GM23338 (cell line): Measurements from ENCODE around the gene COL15A1.

Experiments
- EZH2 ChIP-seq: fragments of 200-600 bp; sonication (generic); IDR thresholded peaks from one replicate; pipeline ENCODE4 v1.8.0; 2017; ENCODE audit warnings: antibody characterized with exemption, mild to moderate bottlenecking, low read depth; ENCODE audit not compliant: unreplicated experiment
- EZH2phosphoT487 ChIP-seq: fragments of 200-600 bp; sonication (generic); IDR thresholded peaks from one replicate; pipeline ENCODE4 v1.8.1; 2018; ENCODE audit warnings: antibody characterized with exemption; ENCODE audit not compliant: unreplicated experiment
- TF ChIP-seq, protein P1 (sequence below), 2 experiments: fragments of 200-600 bp in 1 of 2; sonication (generic) in 1 of 2; conservative IDR thresholded peaks; 2 replicates each; pipeline versions ENCODE4 v1.5.1 to v1.6.1; 2016 to 2017; ENCODE audit warnings: antibody characterized with exemption in 2 of 2, low read depth in 2 of 2, mild to moderate bottlenecking in 2 of 2, moderate library complexity in 1 of 2
- TF ChIP-seq, protein P2 (sequence below): IDR thresholded peaks from one replicate; pipeline ENCODE4 v1.6.1; 2018; ENCODE audit warnings: antibody characterized with exemption; ENCODE audit not compliant: unreplicated experiment

DNA sequence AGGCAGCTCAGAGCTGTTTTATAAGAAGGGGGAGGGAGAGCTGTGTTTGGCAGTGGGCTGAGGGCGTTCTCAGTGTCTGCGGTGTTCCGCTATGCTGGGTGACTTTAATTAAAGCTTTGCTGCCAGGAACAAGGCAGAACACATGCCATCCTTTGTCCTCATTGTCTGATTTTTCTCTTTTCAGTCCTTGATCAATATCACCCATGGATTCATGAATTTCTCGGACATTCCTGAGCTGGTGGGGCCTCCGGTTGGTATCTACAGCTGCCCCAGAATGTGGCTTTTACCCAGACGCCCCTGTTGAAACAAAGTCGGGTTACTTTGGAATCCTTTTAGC is 94.7 kb downstream of the COL15A1 start:
- no peak for TF ChIP-seq EZH2phosphoT487
- TF ChIP-seq, protein P1, sequence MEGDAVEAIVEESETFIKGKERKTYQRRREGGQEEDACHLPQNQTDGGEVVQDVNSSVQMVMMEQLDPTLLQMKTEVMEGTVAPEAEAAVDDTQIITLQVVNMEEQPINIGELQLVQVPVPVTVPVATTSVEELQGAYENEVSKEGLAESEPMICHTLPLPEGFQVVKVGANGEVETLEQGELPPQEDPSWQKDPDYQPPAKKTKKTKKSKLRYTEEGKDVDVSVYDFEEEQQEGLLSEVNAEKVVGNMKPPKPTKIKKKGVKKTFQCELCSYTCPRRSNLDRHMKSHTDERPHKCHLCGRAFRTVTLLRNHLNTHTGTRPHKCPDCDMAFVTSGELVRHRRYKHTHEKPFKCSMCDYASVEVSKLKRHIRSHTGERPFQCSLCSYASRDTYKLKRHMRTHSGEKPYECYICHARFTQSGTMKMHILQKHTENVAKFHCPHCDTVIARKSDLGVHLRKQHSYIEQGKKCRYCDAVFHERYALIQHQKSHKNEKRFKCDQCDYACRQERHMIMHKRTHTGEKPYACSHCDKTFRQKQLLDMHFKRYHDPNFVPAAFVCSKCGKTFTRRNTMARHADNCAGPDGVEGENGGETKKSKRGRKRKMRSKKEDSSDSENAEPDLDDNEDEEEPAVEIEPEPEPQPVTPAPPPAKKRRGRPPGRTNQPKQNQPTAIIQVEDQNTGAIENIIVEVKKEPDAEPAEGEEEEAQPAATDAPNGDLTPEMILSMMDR (conservative IDR thresholded peaks at IDR 0.05; ENCODE audit: low read depth in 2 of 2): no peak
- TF ChIP-seq, protein P2, sequence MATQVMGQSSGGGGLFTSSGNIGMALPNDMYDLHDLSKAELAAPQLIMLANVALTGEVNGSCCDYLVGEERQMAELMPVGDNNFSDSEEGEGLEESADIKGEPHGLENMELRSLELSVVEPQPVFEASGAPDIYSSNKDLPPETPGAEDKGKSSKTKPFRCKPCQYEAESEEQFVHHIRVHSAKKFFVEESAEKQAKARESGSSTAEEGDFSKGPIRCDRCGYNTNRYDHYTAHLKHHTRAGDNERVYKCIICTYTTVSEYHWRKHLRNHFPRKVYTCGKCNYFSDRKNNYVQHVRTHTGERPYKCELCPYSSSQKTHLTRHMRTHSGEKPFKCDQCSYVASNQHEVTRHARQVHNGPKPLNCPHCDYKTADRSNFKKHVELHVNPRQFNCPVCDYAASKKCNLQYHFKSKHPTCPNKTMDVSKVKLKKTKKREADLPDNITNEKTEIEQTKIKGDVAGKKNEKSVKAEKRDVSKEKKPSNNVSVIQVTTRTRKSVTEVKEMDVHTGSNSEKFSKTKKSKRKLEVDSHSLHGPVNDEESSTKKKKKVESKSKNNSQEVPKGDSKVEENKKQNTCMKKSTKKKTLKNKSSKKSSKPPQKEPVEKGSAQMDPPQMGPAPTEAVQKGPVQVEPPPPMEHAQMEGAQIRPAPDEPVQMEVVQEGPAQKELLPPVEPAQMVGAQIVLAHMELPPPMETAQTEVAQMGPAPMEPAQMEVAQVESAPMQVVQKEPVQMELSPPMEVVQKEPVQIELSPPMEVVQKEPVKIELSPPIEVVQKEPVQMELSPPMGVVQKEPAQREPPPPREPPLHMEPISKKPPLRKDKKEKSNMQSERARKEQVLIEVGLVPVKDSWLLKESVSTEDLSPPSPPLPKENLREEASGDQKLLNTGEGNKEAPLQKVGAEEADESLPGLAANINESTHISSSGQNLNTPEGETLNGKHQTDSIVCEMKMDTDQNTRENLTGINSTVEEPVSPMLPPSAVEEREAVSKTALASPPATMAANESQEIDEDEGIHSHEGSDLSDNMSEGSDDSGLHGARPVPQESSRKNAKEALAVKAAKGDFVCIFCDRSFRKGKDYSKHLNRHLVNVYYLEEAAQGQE: no peak
- TF ChIP-seq EZH2: no peak
